ENCODE measurements around the gene ZNF512B.

DNA sequence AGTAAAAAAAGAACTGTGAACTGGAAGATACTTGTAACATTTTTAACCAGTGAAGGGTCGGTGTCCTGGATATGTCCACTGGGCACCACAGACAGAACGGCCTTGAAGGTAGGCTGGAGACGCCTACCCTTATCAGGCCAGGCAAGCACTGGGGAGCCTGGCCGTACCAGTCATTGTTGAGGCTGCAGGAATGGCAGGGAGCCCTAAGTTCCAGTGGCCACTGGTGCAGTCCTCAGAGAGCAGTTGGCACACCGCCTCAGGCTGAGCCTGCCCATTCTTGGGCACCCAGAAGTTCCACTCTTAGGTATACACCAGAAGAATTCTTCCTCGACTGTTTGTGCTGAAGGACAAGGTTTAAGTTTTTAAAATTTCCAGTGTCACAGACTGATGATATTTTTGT is 54.3 kb downstream of the ZNF512B start:
- no peak for TF ChIP-seq POLR2A (IDR thresholded peaks at IDR 0.05; ENCODE audit: low read depth, low read length)
- TF ChIP-seq POLR2AphosphoS5 (IDR thresholded peaks at IDR 0.05; ENCODE audit: low read depth, low read length): no peak
- TF ChIP-seq TAF1 (IDR thresholded peaks at IDR 0.05; ENCODE audit: low read depth, low read length): no peak
- TF ChIP-seq SPI1 (IDR thresholded peaks at IDR 0.05; ENCODE audit: low read depth, low read length): no peak
